Mononuclear cell (primary cell): Measurements from ENCODE around the gene SACS. TPM values are rescaled to one million over a fixed set of nuclear protein-coding genes. Genes with fewer than 3 reads are reported as not detected.
"Not testable (repeated sequence)": the region's sequence is repeated elsewhere in the genome, so short reads cannot be mapped to it uniquely, and the experiment has no call there.

Experiments used
- H3K27me3 ChIP-seq: 2 replicates; pipeline ENCODE4 v1.6.0; 2011; ENCODE audit warnings: low read length, control low read depth; ENCODE audit not compliant: insufficient read depth
- H3K4me1 ChIP-seq: 2 replicates; pipeline ENCODE4 v1.5.1; 2011; ENCODE audit warnings: mild to moderate bottlenecking, low read length, control low read depth; ENCODE audit not compliant: insufficient read depth
- H3K4me3 ChIP-seq: 2 replicates; pipeline ENCODE4 v1.5.1; 2011; ENCODE audit warnings: mild to moderate bottlenecking, low read length, moderate library complexity
- H3K9me3 ChIP-seq: 2 replicates; pipeline ENCODE4 v1.5.1; 2011; ENCODE audit warnings: low read depth, mild to moderate bottlenecking, control low read depth, low read length
- total RNA-seq: library from RNA; depleted of rRNA; stranded (reverse); fragments of >200 nt; gene quantifications from one replicate; pipeline ENCODE4 v1.2.3, GENCODE V29; 2012

The SACS gene
- total RNA-seq, 1 donor = 21.1 TPM

DNA sequence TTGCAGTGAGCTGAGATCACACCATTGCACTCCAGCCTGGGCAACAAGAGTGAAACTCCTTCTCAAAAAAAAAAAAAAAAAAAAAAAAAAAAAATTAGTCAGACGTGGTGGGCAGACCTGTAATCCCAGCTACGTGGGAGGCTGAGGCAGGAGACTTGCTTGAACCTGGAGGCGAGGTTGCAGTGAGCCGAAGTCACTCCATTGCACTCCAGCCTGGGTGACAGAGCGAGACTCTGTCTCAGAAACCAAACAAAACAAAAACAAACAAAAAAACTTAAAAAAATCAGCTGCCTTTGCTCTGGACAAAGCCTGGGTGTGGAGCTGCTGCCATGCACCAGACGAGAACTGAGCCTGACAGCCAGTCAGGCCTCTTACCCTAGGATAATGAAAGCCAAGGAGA lies 6.8 kb upstream of the SACS start:
- not testable (repeated sequence) for H3K4me3 ChIP-seq, H3K4me1 ChIP-seq, H3K9me3 ChIP-seq, H3K27me3 ChIP-seq

DNA sequence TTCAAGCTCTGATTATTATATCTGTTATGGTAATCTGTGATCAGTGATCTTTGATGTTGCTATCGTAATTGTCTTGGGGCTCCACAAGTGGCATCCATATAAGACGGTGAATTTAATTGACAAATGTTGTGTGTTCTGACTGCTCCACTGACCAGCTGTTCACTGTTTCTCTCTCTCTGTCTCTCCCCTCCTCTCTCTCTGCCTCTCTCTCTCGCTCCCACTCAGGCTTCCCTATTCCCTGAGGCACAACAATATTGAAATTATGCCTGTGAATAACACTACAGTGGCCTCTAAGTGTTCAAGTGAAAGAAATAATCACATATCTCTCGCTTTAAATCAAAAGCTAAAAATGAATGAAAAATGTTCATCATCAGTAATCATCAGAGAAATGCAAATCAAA lies 4.4 kb upstream of the SACS start:
- no peak overlapping the region for H3K4me3 ChIP-seq
- peaks cover 14% of the 10 kb centered on the region for H3K27me3 ChIP-seq
- no peaks in the 10 kb centered on the region for H3K9me3 ChIP-seq
- peaks cover 9% of the 10 kb centered on the region for H3K4me1 ChIP-seq

DNA sequence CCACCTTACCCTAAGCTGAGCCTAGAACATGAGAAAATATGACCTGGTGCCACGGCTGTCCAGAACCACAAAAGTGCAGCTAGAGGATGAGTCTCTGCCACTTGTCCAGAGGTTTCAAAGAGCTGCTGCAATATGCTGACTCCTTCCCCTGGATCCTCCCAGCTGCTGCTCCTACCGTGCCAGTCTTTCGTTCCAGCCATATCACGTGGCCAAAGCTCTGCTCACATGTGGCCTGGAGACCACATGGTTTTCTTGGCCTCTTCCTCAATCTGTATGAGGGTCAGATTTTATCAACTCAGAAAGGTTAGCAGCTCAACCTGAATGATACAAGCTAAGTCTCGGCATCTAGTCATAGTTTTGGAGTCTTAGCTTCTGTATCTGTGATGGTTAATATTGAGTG lies 3.2 kb upstream of the SACS start:
- Histone ChIP-seq H3K4me1 (peaks cover 9% of the 10 kb centered on the region), H3K27me3 (peaks cover 24% of the 10 kb centered on the region), H3K4me3 (no peak overlapping the region), H3K9me3 (no peaks in the 10 kb centered on the region)

DNA sequence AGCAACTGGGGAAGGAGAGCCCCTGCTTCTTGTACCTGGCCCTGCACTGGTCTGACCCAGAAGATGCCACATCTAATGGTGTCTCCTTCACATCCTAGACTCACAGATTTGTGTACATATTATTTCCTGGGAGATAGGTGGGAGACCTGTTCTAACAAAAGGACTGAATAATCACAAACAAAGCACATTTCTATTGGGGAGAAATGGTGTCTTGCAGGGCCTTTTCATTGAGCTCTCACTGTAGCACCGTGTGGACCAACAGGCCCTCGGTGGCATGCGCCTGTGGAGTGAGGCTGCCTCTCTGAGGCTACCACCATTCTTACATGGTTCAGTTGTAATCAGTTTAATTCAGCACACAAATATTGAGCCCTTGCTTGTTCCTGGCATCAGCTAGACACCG lies 989 bp upstream of the SACS start:
- H3K4me1 ChIP-seq = peaks cover 9% of the 10 kb centered on the region
- no peak overlapping the region for H3K4me3 ChIP-seq
- peaks cover 29% of the 10 kb centered on the region for H3K27me3 ChIP-seq
- no peaks in the 10 kb centered on the region for H3K9me3 ChIP-seq

DNA sequence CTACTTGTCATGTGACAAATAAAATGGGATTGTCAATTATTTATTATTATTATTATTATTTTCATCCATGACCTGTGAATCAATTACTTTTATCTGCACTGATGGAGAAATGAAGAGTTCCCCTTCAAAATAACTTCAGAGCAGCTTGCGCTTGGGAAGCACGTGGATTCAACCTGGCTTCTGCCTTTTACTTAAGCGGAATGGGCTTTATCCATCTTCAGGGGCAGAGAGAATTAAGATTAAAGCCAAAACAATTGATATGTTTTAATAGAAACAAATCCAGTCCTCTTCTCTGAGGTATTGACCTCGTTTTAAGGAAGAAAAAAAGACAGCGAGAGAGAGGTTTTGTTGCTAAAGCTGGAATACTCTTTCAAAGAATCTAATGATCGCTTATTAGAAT lies 876 bp downstream of the SACS start:
- Histone ChIP-seq H3K4me1 (peaks cover 9% of the 10 kb centered on the region), H3K9me3 (no peaks in the 10 kb centered on the region), H3K27me3 (peaks cover 29% of the 10 kb centered on the region), H3K4me3 (no peak overlapping the region)

DNA sequence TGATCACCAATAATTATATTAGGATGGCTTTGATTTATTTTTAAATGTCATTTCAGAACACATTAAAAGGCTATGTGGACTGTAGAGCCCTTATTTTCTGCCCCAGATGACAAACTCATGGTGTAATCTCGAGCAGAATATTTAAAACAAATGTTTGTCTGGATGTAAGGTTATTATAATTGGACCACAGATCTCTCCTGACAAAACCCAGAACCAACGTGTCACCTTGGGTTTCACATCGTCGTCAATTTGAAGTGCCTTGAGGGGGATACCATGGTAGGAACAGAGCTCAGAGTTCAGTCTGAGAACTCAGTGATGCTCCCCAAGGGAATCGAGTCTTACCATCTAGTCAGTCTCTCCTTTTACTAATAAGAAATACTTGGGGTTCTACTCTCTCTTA lies 2.8 kb downstream of the SACS start:
- Histone ChIP-seq H3K27me3 (peaks cover 29% of the 10 kb centered on the region), H3K9me3 (no peaks in the 10 kb centered on the region), H3K4me3 (no peak overlapping the region), H3K4me1 (peaks cover 9% of the 10 kb centered on the region)

DNA sequence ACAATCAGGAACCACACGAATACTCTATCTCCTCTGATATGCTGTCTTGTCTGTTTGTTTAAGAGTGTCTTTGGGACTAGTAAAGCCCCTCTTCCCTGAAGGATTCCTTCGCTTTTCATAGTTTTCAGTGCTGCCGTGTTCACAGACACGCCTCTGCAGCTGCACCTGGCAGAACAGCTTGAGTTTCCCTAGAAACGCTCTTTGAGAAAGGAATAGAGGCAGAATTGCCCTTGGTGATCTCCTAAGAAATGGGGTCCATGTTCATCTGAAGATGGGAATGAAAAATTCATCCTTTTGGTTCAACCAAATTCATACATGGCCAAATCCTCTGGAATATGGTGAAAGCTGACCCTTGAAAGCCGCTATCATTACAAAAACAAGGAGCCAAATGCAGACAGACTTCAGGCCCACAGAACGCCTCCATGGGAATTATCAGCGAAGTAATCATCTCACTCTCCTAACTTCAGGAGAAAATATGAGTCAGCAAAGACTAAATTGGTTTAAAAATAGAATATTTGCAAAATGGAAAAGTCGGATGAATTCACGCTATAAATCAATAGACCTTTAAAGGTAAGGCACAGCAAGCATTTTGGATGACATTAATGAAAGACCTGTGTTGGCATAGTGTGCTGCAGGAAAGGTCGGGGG lies 5.5 kb downstream of the SACS start:
- Histone ChIP-seq H3K4me1 (peaks cover under 1% of the 10 kb centered on the region), H3K9me3 (no peaks in the 10 kb centered on the region), H3K4me3 (no peak overlapping the region), H3K27me3 (peaks cover 16% of the 10 kb centered on the region)

DNA sequence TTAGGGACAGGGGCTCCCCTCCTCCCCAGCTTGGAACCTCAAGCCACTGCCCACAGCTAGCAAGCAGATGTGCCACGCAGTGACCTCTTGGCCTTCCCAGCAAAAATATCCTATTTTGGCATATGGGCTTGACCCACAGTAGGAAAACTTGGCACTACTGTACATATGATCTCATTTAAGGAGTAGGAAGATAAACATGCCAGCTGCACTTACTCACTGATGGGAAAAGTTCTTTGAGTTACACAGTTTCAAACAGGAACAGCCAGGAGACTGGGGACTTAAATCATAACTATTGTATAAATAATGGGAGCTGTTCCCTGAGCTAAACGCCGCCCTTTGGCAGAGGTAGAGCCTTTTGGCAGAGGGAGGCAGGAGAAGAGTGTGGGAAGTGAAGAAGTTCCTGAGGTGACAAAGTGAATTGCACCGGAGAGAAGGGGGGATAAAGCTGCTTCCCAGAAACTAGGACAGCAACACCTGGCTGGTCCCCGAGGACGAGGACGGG lies 6.1 kb downstream of the SACS start:
- Histone ChIP-seq H3K27me3 (peaks cover 11% of the 10 kb centered on the region), H3K4me3 (no peak overlapping the region), H3K4me1 (no peaks in the 10 kb centered on the region), H3K9me3 (no peaks in the 10 kb centered on the region)

DNA sequence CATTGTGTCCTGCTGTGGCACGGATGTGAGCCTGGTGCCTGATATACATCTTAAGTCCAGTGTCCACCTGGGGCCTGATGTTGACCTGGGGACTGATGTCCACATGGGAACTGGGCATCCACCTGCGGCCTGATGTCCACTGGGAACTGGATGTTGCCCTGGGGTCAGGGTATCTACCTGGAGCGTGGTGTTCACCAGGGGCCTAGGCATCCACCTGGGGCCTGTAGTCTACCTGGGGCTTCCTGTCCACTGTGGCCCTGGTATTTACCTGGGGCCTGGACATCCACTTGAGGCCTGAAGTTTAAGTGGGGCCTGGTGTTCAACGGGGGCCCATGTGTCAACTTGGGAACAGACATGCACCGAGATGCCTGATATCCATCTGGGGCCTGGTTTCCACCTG lies 11.9 kb downstream of the SACS start:
- no peaks in the 10 kb centered on the region for H3K27me3 ChIP-seq
- no peaks in the 10 kb centered on the region for H3K4me1 ChIP-seq
- no peaks in the 10 kb centered on the region for H3K9me3 ChIP-seq
- H3K4me3 ChIP-seq = no peak overlapping the region

DNA sequence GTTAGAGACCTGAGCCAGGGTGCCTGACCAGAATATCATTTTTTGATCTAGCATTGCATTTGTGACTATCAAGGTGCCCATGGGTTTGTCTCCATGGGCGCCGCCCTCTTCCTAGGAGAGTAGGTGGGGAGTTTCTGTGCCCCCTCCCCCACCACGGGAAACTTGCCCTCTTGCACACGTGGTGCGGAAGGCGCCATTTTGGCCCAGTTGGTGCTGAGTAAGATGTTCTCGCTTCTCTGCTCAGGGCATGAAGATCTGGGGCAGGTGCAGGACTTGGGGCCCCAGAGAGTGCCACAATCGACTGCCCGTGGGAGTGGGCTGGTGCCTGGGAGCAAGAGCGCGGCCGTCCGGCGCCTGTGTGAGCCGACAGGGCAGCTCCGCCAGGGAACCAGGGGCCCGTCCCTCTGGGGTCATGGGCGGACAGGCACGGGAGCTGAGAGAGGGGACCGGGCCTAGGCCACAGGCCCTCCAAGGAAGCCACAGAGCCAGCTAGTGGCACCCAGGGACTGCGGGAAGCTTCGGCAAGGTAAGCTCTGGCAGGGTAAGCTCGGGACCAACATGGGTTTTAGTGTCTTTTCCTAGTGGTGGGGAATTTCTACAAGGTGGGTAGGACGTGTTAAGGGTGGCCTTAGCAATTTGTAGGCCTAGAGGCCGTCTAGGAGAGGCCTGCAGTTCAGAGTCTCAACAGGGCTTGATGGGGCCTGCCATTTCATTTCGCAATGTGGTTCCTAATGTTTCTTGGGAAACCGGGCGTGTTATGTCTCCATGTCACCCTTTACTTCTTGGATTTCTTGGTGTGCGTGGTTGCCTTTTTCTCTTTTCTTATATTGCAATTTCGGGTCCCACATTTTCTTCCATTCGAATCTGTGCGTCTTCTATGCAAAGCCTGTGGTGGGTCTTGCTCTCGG lies 14.5 kb downstream of the SACS start:
- Histone ChIP-seq H3K4me1 (no peaks in the 10 kb centered on the region), H3K27me3 (no peaks in the 10 kb centered on the region)

DNA sequence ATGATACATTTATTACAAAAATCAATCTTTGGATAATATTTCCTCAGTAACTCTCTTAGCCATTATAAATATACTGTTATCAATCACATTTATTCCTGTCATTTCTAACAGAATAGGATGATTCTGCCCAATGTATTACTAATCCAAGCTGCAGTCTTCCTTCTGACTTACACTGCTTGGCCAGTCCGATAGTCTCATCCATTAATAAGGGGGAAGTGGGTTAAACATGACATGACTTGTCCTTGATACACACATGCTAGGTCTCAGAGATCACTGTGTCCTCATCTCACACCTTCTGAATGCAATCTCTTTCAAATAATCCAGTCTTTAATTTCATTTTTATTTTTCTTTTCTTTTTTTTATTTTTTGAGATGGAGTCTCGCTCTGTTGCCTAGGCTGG lies 18.8 kb downstream of the SACS start:
- Histone ChIP-seq H3K4me1 (no peaks in the 10 kb centered on the region), H3K4me3 (no peak overlapping the region), H3K9me3 (no peaks in the 10 kb centered on the region), H3K27me3 (no peaks in the 10 kb centered on the region)

More for the DNA sequence above, 14.5 kb downstream of the SACS start:
- H3K4me3 ChIP-seq = no peak overlapping the region
- H3K9me3 ChIP-seq = no peaks in the 10 kb centered on the region

DNA sequence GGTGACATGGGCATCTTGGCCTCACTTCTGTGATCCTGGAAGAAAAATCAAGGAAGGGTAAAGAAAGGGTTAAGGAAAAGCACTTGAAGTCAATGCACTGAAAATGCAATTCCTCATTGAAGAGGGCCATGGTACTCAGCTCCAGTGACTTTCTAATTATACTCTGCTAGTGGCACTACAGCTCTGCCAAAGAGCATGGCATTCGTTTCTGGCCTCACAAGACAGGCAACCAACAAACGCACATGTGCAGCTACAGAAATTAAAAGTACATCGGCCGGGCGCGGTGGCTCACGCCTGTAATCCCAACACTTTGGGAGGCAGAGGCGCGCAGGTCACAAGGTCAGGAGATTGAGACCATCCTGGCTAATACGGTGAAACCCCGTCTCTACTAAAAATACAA lies 21.8 kb downstream of the SACS start:
- no peak overlapping the region for H3K4me3 ChIP-seq

DNA sequence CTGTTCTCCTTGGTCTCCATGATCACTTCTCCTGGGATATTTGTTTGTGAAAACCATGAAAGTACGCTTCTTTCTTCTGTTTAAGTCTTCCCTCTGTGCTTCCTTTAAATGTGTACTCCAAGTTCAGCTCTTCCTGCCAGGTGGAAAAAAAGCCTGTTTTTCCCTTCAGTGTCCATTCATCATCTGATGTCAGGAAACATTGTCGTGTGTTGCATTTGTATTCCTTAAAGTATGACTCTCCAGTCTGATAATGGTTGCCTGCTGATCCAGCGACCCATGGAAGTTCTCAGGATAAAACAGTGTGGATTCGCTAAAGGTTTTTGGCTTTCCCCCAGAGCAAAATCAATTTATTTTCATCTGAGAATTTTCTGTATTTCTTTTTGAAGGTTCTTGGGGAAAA lies 22.3 kb downstream of the SACS start:
- Histone ChIP-seq H3K27me3 (no peaks in the 10 kb centered on the region), H3K4me1 (no peaks in the 10 kb centered on the region), H3K4me3 (no peak overlapping the region), H3K9me3 (no peaks in the 10 kb centered on the region)

More for the DNA sequence above, 21.8 kb downstream of the SACS start:
- no peaks in the 10 kb centered on the region for H3K9me3 ChIP-seq
- no peaks in the 10 kb centered on the region for H3K27me3 ChIP-seq
- no peaks in the 10 kb centered on the region for H3K4me1 ChIP-seq

DNA sequence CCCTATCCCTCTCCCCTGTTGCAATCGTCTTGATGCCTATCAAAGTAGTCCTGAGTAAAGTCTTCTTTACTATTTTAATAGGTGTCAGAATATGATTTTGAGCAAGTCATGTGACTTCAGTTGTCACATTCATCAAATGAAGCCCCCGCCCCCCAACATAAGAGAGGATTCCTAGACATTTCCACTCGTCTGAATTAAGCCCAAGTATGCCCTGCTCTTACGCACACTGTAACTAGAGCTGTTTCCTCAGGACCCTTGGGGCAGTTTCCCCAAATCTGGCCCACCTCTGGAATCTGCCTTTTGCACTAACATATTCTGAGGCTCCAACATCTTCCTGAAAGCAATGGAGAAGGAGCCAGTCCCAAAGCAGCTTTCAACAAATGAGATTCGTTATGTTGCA lies 25.5 kb downstream of the SACS start:
- no peaks in the 10 kb centered on the region for H3K4me1 ChIP-seq
- H3K27me3 ChIP-seq = no peaks in the 10 kb centered on the region
- no peaks in the 10 kb centered on the region for H3K9me3 ChIP-seq
- H3K4me3 ChIP-seq = no peak overlapping the region

DNA sequence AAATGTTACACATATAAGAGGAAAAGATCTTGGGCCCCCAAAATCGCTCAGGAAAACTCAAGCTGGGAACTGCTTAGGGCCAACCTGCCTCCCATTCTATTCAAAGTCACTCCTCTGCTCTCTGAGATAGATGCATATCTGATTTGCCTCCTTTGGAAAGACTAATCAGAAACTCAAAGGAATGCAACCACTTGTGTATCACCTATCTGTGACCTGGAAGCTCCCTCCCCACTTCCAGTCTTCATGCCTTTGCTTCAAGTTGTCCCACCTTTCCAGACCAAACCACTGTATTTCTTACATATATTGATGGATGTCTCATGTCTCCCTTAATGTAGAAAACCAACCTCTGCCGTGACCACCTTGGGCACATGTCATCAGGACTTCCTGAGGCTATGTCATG lies 32.3 kb downstream of the SACS start:
- not testable (repeated sequence) for H3K4me1 ChIP-seq, H3K9me3 ChIP-seq, H3K27me3 ChIP-seq, H3K4me3 ChIP-seq

DNA sequence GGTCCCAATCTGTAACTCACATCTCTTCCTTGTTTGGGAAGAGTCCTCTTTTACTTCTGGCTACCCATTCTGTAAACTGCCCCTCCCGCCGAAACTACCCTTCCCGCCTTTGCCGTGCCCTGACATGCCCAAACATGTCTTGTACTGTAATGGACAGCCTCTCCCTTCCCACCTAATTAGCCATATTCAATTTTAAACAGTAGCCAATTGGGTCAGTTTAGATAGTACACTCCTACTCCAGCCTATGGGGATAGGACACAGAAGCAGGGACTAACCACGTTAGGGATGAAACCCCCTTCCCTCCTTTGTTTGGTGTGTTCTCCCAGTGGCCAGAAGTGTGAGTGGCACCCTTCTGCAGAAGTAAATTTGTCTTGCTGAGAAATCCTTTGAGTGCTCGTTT lies 34.2 kb downstream of the SACS start:
- H3K27me3 ChIP-seq = no peaks in the 10 kb centered on the region
- H3K4me1 ChIP-seq = no peaks in the 10 kb centered on the region
- H3K4me3 ChIP-seq = no peak overlapping the region
- no peaks in the 10 kb centered on the region for H3K9me3 ChIP-seq
